SKM-1 treated with dmso at 0.1 percent for 144 hours (cell line): ENCODE measurements around the gene TRIM9.

Source experiments
- DNase-seq: peaks from one replicate; lab custom pipeline; 2025; ENCODE audit not compliant: unreplicated experiment; lab: John Stamatoyannopoulos, UW

TRIM9 gene

DNA sequence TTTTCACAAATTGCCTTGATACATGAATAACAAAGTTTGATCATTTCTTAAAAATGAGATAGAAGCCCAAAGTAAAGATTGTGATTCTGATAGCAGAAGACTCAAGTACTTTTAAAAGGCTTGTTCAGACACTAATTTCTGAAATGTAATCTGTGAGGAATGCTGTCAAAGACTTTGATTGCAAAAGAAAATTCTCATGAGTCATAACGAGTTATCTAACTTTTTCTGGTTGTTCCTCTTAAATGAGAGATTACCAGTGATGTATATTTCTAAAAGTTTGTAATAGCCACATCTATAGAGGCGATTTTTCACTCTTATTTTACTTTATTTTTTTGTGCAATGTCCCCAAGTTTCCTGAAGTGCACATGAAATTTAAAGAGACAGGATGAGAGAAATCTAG lies 157.6 kb downstream of the TRIM9 start:
- DNase-seq: no peak

DNA sequence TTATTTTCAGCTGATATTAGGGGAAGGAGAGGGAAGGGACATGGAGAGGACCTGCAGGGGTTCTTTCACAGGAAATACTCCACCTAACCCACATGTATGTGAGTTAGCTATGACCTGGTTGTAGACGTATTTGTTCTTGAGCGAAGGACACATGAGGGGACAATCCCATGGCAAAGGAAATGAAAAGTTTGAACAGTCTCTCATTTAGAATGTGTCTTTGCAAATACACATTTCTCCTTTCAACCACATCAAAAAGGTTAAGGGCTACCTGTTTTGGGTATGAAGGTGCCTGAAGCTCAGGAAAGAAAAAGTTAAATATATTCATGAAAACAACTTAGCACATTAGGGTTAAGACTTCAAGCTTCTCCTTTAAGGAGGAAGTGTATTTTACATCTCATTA lies 158.0 kb downstream of the TRIM9 start:
- no peak for DNase-seq

DNA sequence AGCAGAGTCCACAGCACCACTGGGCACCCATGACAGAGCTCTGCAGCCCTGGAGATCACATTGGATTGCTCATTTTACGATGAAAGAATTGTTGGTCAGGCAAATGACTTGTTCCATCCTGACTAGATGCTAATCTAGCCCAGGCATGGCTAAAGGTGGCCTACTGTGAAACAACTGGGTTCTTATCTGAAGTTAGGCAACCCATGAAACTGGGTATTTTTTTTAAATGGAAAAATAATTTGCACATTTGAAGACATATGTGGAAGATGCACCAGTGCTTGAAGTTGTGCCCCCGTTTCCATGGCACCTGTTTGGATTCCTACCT lies 158.9 kb downstream of the TRIM9 start:
- no peak for DNase-seq

DNA sequence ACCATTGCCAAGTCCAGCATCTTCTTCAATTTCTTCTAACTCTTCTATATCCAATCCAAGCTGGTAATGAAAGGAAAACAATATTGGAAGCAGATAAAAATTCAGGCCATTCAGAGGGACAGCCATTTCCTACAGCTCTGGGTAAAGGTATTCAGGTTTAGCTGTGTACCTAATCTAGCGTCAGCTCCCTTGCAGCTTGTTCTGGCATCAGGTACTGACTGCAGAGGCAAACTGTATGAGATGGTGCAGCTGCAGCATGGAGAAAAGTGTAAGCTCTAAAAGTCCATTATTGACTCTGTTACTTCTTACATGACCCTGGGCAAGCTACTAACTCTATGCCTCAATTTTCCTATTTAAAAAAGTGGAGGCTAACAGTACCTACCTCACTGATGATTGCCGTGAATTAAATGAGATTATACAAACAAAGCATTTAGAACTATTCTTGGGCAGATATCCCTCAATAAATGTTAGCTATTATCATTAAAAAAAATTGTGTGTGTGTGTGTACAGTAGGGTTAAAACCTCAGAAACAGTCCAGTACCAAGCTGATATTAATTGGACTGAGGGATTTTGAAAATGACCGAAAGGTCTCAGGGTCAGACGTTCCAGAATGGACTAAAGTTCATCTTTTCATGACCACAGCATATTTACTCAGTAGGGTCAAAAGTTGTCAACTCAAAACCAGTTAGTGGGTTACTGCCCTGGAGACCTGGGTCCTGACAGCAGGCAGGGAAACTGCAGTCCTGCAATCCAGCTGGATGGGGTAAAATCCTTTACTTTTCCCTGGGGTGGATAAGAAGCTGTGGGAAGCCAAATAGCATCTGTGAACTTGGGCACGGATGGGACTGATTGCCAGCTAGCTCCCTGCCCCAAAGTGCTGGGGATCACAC lies 159.5 kb downstream of the TRIM9 start:
- DNase-seq: no peak

DNA sequence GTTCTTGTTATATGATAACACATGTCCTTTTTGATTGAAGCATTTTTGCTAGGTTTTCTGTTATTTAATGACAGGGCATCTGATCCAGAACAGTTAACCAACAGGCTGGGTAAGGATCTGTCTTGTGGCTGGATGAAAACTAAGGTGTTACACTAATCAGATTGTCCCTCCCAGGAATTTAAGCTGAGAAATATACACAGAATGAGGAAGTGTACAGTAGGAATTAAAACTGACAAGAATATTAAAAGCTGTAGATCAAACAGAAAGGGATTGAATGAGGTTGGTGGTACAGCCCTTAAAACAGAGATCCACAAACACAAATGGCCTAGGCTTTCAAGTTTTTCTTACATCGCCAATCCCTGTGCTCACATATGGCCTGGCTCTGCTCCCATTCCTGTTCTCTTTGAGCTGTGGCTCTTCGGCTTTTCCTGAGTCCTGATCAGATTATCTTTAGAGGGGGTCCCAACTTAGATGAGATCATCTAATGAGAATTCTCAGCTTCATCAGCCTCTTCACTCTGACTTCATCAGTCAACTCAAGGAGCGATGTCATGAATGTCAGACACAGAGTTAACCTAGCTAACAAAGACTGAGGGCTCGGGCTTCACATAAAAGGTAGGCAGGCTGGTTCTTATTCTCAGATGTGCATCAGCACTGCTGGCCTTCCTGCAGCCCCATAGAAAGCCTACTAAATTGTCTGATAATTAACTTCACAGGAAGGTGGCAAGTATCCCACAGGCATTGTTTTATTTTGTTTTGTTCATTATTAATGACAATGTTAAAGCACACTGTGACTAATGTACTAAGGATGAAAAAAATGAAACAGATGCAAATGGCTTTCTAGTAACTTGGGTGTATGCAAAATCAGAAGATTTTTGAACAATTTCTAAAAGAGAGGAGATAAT lies 162.1 kb downstream of the TRIM9 start:
- no peak for DNase-seq

DNA sequence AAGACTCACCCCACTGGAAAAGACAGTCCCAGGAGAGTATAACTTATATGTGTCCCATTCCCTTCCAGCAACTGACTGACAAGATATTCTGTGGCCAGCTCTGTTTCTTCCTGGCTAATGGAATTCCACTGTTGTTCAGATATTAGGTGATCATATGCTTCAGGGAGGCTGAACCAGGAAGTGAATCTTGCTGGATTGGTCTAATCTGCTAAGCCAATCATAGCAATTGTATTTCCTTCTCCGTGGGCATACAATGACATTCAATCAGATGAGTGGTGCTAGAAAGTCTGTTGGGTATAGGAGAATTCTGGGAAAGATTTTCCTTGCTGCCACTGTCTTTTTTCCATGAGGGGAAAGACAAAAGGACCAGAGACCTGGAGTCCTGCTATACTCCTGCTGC lies 162.7 kb downstream of the TRIM9 start:
- DNase-seq: no peak

DNA sequence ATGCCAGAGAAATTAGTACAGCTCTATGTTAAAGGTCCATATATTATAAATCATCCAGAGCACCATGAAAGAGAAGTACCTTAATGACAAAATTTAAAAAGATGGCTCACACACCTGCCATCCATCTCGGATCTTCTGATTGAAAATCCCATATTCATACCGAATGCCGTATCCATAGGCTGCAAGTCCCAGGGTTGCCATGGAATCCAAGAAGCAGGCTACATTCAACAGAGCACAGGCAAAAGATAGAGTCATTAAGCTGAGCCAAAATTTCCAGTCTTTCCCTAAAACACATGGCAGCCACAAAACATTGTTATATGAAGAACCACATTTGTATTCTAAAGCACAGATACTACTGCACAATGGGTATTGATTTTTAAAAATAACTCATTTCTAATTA lies 163.3 kb downstream of the TRIM9 start:
- no peak for DNase-seq

DNA sequence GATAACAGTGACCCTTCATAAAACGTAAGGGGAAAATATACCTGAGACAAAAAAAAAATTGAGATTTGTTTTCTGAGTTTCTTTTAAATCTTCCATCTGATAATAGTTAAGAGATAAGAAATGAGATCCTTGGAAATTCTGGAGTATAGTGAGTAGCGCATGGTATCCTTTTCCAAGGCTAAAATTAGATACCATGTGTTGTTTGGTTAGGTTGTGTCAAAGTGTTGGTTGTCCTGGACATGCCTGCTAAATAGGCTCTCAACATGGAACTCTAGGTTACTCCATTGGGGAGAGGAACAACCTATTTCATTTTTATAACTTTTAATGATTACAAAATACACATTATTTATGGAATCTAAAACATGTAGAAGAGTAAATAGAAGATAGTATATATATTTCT lies 165.4 kb downstream of the TRIM9 start:
- DNase-seq: no peak

DNA sequence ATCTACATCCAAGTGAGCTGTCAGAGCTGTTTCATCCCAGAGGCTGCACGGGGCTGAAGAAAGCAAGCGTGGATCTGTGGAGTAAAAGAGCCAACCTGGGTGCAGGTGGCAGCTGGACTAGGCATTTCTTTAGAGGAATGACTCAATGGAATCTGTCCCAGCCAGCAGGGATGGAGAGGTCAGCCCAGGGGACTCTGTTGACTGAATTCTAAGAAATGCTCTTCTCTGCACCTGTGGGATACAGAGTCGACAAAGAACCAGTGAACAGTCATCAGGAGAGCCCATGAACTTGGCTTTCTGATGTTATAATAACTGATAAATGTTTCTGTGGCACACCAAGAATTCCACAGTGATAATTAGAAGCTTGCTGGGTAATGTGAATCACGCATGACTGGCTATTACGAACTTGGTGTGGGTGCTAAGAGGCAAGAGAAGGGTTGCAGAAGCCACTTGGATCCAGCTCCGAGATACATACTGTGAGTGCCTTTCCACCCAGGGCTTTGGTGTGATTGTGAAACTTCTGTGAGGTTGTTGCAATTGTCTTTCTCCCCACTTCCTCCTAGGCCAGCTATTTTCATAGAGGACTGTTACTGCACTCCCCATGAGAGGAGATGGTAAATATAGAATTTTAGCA lies 166.8 kb downstream of the TRIM9 start:
- DNase-seq: peak; percentile 85

DNA sequence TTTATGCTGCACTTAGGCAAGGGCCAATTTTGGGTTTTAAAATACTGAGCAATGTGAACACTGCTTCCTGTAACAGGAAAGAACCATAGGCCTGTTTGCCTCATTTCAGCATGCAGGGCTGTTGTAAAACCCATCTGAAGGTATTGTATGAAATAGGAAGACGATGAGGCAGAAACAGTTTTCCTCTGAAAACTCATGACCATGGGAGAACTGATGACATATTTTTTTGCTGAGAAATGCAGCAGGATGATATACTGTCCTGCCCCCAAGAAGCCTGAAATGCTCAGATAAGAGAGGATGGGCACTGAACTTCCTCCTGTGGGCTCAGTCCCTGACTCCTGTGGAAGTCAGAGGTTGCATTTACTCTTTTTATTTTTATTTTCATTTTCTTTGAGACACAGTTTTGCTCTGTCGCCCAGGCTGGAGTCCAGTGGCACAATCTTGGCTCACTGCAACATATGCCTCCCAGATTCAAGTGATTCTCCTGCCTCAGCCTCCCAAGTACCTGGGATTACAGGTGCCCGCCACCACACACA lies 168.0 kb downstream of the TRIM9 start:
- peak; percentile 38 for DNase-seq
